Panc1 (cell line): Measurements from ENCODE around the gene RPL19.

Experiments used
- POLR2AphosphoS5 ChIP-seq: IDR thresholded peaks from 2 replicates; pipeline ENCODE4 v1.6.1; 2012; ENCODE audit warnings: mild to moderate bottlenecking, low read depth, low read length, moderate library complexity
- TF ChIP-seq, protein P1 (sequence below): fragments of 450-650 bp; IDR thresholded peaks from 2 replicates; pipeline ENCODE4 v1.5.1; 2017; ENCODE audit warnings: mild to moderate bottlenecking
- TF ChIP-seq, protein P2 (sequence below), 2 experiments: IDR thresholded peaks; 2 replicates each; pipeline ENCODE4 v1.6.1; 2011 to 2012; ENCODE audit warnings: low read depth in 2 of 2, control low read depth in 1 of 2, low read length in 1 of 2, mild to moderate bottlenecking in 1 of 2, moderate library complexity in 1 of 2; ENCODE audit not compliant: insufficient read depth in 1 of 2

- TF ChIP-seq, protein P1, sequence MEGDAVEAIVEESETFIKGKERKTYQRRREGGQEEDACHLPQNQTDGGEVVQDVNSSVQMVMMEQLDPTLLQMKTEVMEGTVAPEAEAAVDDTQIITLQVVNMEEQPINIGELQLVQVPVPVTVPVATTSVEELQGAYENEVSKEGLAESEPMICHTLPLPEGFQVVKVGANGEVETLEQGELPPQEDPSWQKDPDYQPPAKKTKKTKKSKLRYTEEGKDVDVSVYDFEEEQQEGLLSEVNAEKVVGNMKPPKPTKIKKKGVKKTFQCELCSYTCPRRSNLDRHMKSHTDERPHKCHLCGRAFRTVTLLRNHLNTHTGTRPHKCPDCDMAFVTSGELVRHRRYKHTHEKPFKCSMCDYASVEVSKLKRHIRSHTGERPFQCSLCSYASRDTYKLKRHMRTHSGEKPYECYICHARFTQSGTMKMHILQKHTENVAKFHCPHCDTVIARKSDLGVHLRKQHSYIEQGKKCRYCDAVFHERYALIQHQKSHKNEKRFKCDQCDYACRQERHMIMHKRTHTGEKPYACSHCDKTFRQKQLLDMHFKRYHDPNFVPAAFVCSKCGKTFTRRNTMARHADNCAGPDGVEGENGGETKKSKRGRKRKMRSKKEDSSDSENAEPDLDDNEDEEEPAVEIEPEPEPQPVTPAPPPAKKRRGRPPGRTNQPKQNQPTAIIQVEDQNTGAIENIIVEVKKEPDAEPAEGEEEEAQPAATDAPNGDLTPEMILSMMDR: no peak
- TF ChIP-seq POLR2AphosphoS5: no peak
- TF ChIP-seq, protein P2, sequence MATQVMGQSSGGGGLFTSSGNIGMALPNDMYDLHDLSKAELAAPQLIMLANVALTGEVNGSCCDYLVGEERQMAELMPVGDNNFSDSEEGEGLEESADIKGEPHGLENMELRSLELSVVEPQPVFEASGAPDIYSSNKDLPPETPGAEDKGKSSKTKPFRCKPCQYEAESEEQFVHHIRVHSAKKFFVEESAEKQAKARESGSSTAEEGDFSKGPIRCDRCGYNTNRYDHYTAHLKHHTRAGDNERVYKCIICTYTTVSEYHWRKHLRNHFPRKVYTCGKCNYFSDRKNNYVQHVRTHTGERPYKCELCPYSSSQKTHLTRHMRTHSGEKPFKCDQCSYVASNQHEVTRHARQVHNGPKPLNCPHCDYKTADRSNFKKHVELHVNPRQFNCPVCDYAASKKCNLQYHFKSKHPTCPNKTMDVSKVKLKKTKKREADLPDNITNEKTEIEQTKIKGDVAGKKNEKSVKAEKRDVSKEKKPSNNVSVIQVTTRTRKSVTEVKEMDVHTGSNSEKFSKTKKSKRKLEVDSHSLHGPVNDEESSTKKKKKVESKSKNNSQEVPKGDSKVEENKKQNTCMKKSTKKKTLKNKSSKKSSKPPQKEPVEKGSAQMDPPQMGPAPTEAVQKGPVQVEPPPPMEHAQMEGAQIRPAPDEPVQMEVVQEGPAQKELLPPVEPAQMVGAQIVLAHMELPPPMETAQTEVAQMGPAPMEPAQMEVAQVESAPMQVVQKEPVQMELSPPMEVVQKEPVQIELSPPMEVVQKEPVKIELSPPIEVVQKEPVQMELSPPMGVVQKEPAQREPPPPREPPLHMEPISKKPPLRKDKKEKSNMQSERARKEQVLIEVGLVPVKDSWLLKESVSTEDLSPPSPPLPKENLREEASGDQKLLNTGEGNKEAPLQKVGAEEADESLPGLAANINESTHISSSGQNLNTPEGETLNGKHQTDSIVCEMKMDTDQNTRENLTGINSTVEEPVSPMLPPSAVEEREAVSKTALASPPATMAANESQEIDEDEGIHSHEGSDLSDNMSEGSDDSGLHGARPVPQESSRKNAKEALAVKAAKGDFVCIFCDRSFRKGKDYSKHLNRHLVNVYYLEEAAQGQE (IDR thresholded peaks at IDR 0.05; ENCODE audit: insufficient read depth in 1 of 2, low read depth in 2 of 2, low read length in 1 of 2): no peak
Measured at GRCh38 chr17:39170109-39170508, 30.0 kb upstream of the RPL19 start.
